Motor neuron (in vitro differentiated cells): ENCODE measurements around the gene POLR3E. TPM values are rescaled to one million over a fixed set of nuclear protein-coding genes. Genes with fewer than 3 reads are reported as not detected.

Source experiments
- ATAC-seq, 8 experiments: fragments of 200-7000 bp; cut with Tn5 transposase; replicated peaks in 6 of 8; 2 replicates each; pipeline ENCODE4 v1.8.0; 2021; ENCODE audit warnings: mild to moderate bottlenecking in 8 of 8, moderate library complexity in 8 of 8
- H3K27ac ChIP-seq, 2 donors: fragments of 250-450 bp; sonication (Bioruptor Pico); 2 replicates each; pipeline ENCODE4 v1.9.0; 2021; ENCODE audit warnings: antibody characterized with exemption in 2 of 2, mild to moderate bottlenecking in 2 of 2, moderate library complexity in 1 of 2
- H3K4me1 ChIP-seq, 2 donors: fragments of 250-450 bp; sonication (Bioruptor Pico); replicated peaks in 1 of 2; 2 replicates each; pipeline ENCODE4 v1.6.1; 2021; ENCODE audit warnings: antibody characterized with exemption in 2 of 2, mild to moderate bottlenecking in 2 of 2, moderate library complexity in 1 of 2
- H3K4me3 ChIP-seq, 5 donors: fragments of 250-450 bp; sonication (Bioruptor Pico); 2 replicates each; pipeline ENCODE4 v1.9.0; 2021; ENCODE audit warnings: antibody characterized with exemption in 5 of 5, mild to moderate bottlenecking in 5 of 5, moderate library complexity in 4 of 5
- WGBS, 10 experiments: fragments of 450-650 bp; shearing (Covaris generic); methylation state at CpG; one replicate each; pipeline ENCODE4 v1.0.0; 2022; 5-methylcytosine and 5-hydroxymethylcytosine counted together
- in situ Hi-C, 9 experiments: fragments of 400-800 bp; cut with MboI; loops; one replicate each; pipeline ENCODE4 v1.15.0; 2021; ENCODE audit warnings: low sequenced_read_pairs in 9 of 9, low pct_unique_long_range_greater_than_20kb in 2 of 9; ENCODE audit not compliant: unreplicated experiment in 9 of 9
- total RNA-seq, 8 experiments: library from RNA; unstranded; fragments of 300-600 nt; gene quantifications; 2 replicates each; pipeline versions ENCODE4 v1.2.3 to v1.2.4, GENCODE V29; 2022

Gene POLR3E
- total RNA-seq, 8 experiments from 2014 or later: 20.0 to 65.8 (median 39.4) TPM

DNA sequence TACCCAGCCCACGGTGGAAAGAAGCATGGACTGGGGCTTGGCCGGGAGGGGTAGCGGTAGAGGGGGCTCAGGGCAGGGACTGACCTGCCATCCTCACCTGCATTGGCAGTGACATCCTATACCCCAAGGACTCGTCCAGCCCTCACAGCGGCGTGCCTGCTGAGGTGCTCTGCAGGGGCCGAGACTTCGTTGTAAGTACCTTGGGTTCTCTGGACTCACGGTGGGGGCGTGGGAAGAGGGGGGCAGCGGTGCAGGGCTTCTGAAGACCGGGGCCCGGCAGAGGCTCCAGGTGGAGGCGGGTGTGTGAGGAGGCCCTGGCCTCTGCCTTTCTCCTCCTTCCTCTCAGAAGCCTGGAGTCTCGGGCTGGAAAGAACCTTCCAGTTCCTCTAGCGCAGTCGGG, 25.5 kb downstream of the POLR3E start:
- no peak for ATAC-seq
- Histone ChIP-seq H3K4me1 (peaks cover 0 to 3% of the 10 kb centered on the region in 2 donors), H3K27ac (no peak overlapping the region), H3K4me3 (no peak overlapping the region)
- in situ Hi-C loops: loop anchor here in 1 of 9 experiments (10.0 kb wide), 1 partner anchor 1138 kb away; no protein-coding TSS in a partner anchor
- 100% methylated on average over 8 of the region's 17 CpGs; no CpG with 5 or more reads in 9 of the 10 experiments for WGBS, 10 experiments

DNA sequence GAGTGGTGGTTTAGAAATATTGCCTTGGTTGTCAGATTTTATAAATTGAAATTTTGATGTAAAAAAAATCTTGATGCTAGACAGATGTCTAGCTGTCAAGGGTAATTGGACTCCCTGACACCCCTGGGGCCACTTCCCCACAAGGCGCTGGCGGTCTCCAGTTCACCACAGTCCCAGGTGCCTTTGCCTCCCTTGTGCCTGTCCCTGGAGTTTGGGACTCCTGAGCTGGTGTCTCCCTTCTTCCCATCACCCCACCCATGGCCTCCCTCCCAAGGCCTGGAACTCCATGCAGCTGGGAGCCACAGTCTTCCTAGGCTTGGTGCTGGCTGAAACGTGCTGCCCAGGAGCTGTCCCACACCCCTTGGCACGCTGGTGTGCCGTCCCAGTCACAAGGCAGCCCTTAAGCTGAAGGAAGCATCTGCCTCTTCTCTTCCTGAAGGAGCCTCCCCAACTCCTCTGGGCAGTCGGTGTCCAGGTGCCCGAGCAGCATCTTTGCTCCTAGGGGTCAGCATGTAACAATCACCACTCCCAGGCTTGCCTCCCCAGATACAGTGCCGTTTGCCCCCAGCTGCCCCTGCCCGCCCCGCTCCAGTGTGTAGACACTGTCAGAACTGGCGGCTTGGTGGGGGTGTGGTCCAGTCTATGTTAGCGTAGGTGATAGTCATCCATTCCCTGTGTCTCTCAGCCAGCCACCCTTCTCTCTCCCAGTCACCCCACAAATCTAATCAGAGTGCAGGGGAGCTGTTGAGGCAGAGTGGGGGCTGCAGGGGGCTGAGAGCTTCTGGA, 26.2 kb downstream of the POLR3E start:
- no peak overlapping the region for H3K27ac ChIP-seq
- in situ Hi-C loops: loop anchor here in 1 of 9 experiments (10.0 kb wide), 1 partner anchor 1139 kb away; no protein-coding TSS in a partner anchor
- H3K4me3 ChIP-seq: no peak overlapping the region
- peaks cover 0 to 3% of the 10 kb centered on the region in 2 donors for H3K4me1 ChIP-seq
- WGBS, 10 experiments: 20 to 100% (median 100%) methylated on average over 1 to 4 of the region's 12 CpGs; no CpG with 5 or more reads in 5 of the 10 experiments
- ATAC-seq: no peak

DNA sequence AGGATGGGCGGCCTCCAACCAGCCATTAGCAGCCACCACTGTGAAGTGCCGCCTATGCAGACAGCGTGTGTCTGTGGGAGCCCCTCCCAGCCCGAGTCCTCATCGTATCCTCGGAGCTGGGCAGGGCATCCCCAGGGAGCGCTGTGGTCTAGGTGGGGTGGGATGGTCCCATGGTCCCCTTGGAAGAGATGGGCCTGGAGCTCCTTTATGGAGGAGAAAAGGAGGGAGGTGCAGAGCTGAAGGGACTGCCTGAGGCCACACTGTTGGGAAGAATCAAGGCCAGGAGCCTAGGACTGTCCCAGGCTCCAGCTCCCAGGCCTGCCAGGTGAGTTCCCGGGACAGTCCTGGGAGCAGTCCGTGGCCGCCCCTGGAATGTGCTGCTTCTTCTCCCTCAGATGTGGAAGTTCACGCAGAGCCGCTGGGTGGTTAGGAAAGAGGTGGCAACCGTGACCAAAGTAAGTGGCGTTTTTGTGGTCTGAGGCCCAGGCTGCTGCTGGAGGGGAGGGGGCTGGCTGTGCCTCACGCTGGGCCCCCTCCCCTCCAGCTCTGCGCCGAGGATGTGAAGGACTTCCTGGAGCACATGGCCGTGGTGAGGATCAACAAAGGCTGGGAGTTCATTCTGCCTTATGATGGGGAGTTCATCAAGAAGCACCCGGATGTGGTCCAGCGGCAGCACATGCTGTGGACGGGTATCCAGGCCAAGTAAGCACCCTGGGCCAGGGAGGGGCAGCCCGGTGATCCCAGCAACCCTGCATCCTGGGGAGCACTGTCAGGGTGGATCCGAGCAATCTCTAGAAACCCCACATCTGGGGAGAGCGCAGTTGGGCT, 27.0 kb downstream of the POLR3E start:
- WGBS, 10 experiments: 87 to 100% (median 97%) methylated on average over 1 to 5 of the region's 24 CpGs; no CpG with 5 or more reads in 4 of the 10 experiments
- H3K4me1 ChIP-seq: peaks cover 0 to 3% of the 10 kb centered on the region in 2 donors
- in situ Hi-C loops: loop anchor here in 1 of 9 experiments (10.0 kb wide), 1 partner anchor 1139 kb away; no protein-coding TSS in a partner anchor
- H3K27ac ChIP-seq: no peak overlapping the region
- H3K4me3 ChIP-seq: no peak overlapping the region
- ATAC-seq: no peak

DNA sequence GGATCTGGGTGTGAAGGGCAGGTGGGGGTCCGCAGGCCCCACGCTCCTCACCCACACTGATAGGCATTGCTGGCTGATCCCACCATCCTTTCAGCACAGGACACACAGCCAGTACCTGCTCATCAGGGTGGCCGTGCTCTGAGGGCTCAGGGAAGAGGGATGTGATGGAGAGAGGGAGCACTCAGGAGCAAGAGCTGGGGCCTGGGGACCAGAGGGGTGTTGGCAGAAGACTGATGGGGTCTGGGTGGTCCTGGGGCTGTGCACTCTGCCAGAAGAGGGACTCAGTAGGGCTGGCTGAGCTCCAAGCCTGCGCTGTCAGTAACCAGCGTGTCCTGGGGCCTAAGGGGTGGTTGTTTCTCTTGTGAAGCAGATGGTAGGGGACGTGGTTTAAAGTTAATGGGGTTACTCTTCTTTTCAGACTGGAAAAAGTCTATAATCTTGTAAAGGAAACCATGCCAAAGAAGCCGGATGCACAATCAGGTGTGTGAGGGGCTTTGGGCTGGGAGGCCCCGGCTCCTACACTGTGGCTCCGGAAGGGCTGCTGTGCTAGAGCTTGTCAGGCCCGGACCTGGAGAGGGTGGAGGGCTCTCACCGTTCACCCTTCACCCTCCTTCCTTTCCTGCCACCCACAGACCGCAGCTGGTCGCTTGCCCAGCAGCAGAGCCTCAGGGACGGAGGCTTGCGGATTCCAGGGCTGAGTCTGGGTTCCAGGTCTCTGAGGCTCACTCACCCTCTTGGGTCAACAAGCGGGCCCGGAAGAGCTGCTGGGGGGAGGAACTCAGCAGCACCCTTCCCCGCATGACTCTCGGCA, 27.8 kb downstream of the POLR3E start:
- WGBS, 10 experiments: 82 to 100% (median 93%) methylated on average over 1 to 10 of the region's 19 CpGs; no CpG with 5 or more reads in 4 of the 10 experiments
- Histone ChIP-seq H3K27ac (no peak overlapping the region), H3K4me1 (peaks cover 0 to 3% of the 10 kb centered on the region in 2 donors), H3K4me3 (no peak overlapping the region)
- in situ Hi-C loops: loop anchor here in 3 of 9 experiments (10.0 to 25.0 kb wide), 3 partner anchors 1138 to 1463 kb away; no protein-coding TSS in a partner anchor
- ATAC-seq: no peak

DNA sequence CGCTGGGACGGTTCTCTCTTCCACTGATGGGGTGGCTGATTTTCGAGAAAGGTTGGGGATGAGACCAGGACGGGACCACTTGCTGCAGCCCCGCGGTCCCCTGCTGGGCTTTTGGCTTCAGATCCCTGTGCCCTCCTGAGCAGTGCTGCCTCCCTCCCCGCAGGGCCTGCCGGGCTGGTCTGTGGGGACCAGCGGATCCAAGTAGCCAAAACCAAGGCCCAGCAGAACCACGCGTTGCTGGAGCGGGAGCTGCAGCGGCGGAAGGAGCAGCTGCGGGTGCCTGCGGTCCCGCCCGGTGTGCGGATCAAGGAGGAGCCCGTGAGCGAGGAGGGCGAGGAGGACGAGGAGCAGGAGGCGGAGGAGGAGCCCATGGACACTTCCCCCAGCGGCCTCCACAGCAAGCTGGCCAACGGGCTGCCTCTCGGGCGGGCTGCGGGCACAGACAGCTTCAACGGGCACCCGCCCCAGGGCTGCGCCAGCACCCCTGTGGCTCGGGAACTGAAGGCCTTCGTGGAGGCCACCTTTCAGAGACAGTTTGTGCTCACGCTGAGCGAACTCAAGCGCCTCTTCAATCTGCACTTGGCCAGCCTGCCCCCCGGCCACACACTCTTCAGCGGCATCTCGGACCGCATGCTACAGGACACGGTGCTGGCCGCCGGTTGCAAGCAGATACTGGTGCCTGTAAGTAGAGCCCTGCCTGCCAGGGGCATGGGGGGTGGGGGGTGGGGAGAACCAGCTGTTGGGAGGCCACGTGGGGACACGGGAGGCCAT, 28.6 kb downstream of the POLR3E start:
- H3K27ac ChIP-seq: no peak overlapping the region
- in situ Hi-C loops: loop anchor here in 3 of 9 experiments (10.0 to 25.0 kb wide), 3 partner anchors 1138 to 1463 kb away; no protein-coding TSS in a partner anchor
- H3K4me3 ChIP-seq: no peak overlapping the region
- 91 to 100% (median 96%) methylated on average over 1 to 11 of the region's 46 CpGs; no CpG with 5 or more reads in 6 of the 10 experiments for WGBS, 10 experiments
- ATAC-seq: no peak
- peaks cover 0 to 3% of the 10 kb centered on the region in 2 donors for H3K4me1 ChIP-seq

DNA sequence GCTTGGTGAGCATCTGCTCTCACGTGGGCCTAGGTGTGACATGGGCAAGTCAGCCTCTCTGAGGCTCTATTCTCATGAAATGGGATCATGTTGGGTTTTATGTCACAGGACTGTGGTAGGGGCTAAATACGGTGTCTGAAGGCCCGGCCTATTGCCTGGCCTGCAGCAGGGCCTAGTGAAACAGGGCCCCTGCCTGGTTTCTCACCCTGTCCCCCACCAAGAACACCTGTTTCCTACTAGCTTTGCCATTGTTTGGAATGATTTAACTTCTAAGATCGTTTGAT, 29.1 kb downstream of the POLR3E start:
- Histone ChIP-seq H3K27ac (no peak overlapping the region), H3K4me3 (no peak overlapping the region), H3K4me1 (peaks cover 0 to 2% of the 10 kb centered on the region in 2 donors)
- ATAC-seq: no peak
- 71 to 100% (median 86%) methylated on average over 1 to 3 of the region's 4 CpGs; no CpG with 5 or more reads in 6 of the 10 experiments for WGBS, 10 experiments
- in situ Hi-C loops: loop anchor here in 3 of 9 experiments (10.0 to 25.0 kb wide), 3 partner anchors 1139 to 1464 kb away; no protein-coding TSS in a partner anchor

DNA sequence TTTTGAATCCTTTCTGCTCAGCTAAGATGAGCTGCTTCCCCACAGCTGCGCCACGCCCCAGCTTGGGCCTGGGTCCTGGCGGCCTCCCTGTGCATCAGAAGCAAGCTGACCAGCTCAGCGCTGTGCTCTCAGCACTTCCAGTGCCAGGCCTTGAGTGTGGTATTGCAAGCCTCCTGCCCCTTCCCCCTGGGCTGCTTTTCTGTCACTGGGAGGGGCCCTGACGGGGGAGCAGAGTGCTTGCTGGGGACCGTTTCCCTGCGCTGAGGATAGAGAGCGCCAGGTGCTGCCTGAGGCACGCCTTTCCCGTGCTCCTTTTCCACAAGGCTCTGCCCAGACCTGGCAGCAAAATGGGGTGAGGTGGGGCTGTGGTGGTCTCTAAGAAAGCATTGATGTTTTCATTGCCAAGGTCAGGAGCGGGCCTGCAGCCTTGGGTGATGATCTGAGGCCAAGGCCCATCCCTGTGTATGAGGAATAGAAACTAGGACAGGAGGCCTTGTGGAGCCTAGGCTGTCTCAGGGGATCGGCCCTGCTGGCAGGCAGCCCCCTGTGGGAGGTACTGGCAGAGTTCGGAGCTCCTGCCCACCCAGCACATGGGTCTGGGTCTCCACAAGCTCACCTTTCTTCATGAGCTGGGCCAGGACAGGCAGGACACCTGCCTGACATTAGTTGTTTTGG, 29.7 kb downstream of the POLR3E start:
- Histone ChIP-seq H3K4me1 (no peaks in the 10 kb centered on the region), H3K4me3 (no peak overlapping the region), H3K27ac (no peak overlapping the region)
- WGBS, 10 experiments: 80 to 96% (median 84%) methylated on average over 1 to 9 of the region's 13 CpGs; no CpG with 5 or more reads in 6 of the 10 experiments
- in situ Hi-C loops: loop anchor here in 3 of 9 experiments (10.0 to 25.0 kb wide), 3 partner anchors 1140 to 1465 kb away; no protein-coding TSS in a partner anchor
- ATAC-seq: no peak

DNA sequence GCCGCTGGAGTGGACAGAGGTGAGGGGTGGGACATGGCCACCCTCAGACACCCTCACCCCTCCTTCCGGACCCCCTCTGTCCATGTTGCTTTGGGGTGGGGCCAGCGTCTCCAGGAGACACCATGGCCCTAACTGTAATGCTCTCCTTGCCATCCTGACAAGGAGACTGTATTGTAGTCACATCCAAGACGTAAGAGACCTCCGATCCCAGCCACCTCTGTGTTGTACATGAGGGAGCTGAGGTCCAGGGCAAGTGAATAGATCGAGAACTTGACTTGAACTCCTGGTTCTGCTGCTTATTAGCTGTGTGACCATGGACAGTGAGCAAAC, 30.2 kb downstream of the POLR3E start:
- no peaks in the 10 kb centered on the region for H3K4me1 ChIP-seq
- no peak for ATAC-seq
- no peak overlapping the region for H3K4me3 ChIP-seq
- 90 to 100% (median 100%) methylated on average over 1 to 2 of the region's 6 CpGs; no CpG with 5 or more reads in 4 of the 10 experiments for WGBS, 10 experiments
- H3K27ac ChIP-seq: no peak overlapping the region
- in situ Hi-C loops: loop anchor here in 3 of 9 experiments (10.0 to 25.0 kb wide), 3 partner anchors 1140 to 1465 kb away; no protein-coding TSS in a partner anchor

DNA sequence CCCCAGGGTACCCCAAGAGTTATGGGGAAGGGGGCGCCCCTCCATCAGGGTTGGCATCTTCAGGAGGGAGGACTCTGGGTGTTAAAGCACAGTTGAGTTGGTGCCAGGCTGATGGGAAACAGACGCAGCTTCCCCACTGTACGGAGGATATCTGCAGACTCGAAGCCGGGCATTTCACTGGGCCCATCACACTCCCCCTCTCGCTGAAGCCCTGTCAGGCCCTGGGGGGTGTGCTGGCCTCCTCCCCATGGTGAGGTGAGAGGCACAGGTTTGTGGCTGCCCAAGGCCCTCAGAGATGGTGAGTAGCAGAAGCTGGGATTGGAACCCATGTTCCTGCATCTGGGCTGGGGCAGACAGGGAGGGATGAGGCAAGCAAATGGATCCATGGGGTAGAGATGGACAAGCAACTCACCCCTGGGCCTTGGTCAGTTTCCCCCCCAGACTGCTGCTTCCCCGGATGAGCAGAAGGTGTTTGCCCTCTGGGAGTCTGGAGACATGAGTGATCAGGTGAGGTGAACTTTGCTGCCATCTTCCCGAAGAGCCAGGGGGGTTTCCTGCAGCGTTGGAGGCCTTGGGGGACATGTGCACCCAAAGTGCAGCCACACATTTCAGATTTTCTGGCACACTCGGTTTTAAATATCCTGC, 31.0 kb downstream of the POLR3E start:
- Histone ChIP-seq H3K4me3 (no peak overlapping the region), H3K4me1 (no peaks in the 10 kb centered on the region), H3K27ac (no peak overlapping the region)
- in situ Hi-C loops: loop anchor here in 3 of 9 experiments (10.0 to 25.0 kb wide), 3 partner anchors 1141 to 1466 kb away; no protein-coding TSS in a partner anchor
- WGBS, 10 experiments: 54 to 91% (median 70%) methylated on average over 2 to 6 of the region's 10 CpGs; no CpG with 5 or more reads in 7 of the 10 experiments
- ATAC-seq: no peak

DNA sequence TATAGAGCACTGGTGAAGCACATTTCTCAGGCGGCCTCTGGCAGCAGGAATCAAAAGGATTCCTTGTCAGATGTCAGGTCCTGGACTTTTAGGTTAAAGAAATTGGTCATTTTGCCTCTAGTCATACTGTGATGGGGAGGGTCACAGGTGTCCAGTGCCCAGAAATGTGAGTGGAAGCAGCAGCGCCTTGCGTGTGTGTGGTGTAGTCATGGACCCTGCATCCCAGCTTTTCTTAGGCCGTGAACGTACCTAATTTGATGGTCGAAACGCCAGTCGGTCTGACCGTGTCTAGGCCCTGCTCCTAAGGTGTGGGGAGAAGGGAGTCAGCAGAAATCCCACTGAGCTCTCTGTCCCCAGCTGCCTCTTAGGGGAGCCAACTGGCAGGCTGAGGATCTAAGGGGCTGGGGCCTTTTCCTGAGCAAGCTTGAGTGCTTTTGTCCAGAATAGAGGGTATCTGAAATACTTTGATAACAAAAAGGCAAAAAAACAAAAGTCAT, 32.0 kb downstream of the POLR3E start:
- H3K4me1 ChIP-seq: no peaks in the 10 kb centered on the region
- ATAC-seq: no peak
- in situ Hi-C loops: loop anchor here in 3 of 9 experiments (10.0 to 25.0 kb wide), 3 partner anchors 1142 to 1467 kb away; no protein-coding TSS in a partner anchor
- 80 to 100% (median 100%) methylated on average over 1 to 6 of the region's 9 CpGs; no CpG with 5 or more reads in 3 of the 10 experiments for WGBS, 10 experiments
- no peak overlapping the region for H3K4me3 ChIP-seq
- no peak overlapping the region for H3K27ac ChIP-seq
